ENCODE results near the gene DHRSX.
"Not testable (repeated sequence)": the region's sequence is repeated elsewhere in the genome, so short reads cannot be mapped to it uniquely, and the experiment has no call there.

- TF ChIP-seq CTCF (IDR thresholded peaks at IDR 0.05; ENCODE audit: low read depth, low read length, poor library complexity, severe bottlenecking); EZH2phosphoT487 (IDR thresholded peaks at IDR 0.05; ENCODE audit: borderline replicate concordance, low read length): not testable (repeated sequence)
These were observed 286.5 kb downstream of the DHRSX start for GRCh38 chrX:2214138-2214823.
